Gastrocnemius medialis (tissue), 4 donors: ENCODE results near the gene IP6K3.

Experiments
- POLR2A ChIP-seq, 2 donors: fragments of 450-650 bp; IDR thresholded peaks; one replicate each; pipeline ENCODE4 v1.6.1; 2017; ENCODE audit warnings: antibody characterized with exemption in 2 of 2, mild to moderate bottlenecking in 2 of 2, moderate library complexity in 2 of 2
- TF ChIP-seq, protein P1 (sequence below), 5 experiments: fragments of 450-650 bp in 3 of 5; fragments of 200-600 bp in 2 of 5; sonication (generic) in 2 of 5; IDR thresholded peaks in 4 of 5; conservative IDR thresholded peaks in 1 of 5; 1 replicate in 4 of 5; 2 replicates in 1 of 5; pipeline ENCODE4 v1.5.1; 2016 to 2019; ENCODE audit warnings: antibody characterized with exemption in 5 of 5, mild to moderate bottlenecking in 3 of 5, moderate library complexity in 3 of 5

DNA sequence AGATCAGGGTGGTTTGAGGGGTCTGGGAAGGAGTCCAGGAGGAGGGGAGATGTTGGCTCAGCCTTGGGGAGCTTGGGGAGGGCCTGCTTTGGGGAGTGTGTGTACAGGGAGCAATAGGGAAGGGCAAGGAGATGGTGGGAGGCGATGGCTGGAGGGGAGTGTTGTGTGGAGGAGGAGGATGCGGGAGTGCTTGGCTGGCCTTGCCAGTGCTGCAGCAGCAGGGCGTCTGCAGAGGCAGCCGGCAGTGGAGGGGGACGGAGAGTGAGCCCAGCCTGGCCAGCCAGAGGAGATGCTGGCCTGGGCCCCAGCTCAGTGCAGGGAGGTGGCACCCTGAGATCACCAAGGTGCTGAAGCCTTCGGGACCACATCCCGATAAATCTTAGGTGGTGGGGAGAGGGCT is 3.9 kb downstream of the IP6K3 start:
- TF ChIP-seq, protein P1, sequence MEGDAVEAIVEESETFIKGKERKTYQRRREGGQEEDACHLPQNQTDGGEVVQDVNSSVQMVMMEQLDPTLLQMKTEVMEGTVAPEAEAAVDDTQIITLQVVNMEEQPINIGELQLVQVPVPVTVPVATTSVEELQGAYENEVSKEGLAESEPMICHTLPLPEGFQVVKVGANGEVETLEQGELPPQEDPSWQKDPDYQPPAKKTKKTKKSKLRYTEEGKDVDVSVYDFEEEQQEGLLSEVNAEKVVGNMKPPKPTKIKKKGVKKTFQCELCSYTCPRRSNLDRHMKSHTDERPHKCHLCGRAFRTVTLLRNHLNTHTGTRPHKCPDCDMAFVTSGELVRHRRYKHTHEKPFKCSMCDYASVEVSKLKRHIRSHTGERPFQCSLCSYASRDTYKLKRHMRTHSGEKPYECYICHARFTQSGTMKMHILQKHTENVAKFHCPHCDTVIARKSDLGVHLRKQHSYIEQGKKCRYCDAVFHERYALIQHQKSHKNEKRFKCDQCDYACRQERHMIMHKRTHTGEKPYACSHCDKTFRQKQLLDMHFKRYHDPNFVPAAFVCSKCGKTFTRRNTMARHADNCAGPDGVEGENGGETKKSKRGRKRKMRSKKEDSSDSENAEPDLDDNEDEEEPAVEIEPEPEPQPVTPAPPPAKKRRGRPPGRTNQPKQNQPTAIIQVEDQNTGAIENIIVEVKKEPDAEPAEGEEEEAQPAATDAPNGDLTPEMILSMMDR (IDR thresholded peaks at IDR 0.05 in 4 of 5, conservative IDR thresholded peaks at IDR 0.05 in 1 of 5) = no peak
- no peak for TF ChIP-seq POLR2A (IDR thresholded peaks at IDR 0.05)
